H1 (cell line): ENCODE data around the gene GLP1R.

Experiments
- CEBPB ChIP-seq: IDR thresholded peaks from 2 replicates; pipeline ENCODE4 v1.6.1; 2012; ENCODE audit warnings: low read depth, low read length
- TF ChIP-seq, protein P1 (sequence below), 3 experiments: IDR thresholded peaks; 1 replicate in 2 of 3; 2 replicates in 1 of 3; pipeline versions ENCODE4 v1.5.1 to v1.6.1; 2011; ENCODE audit warnings: low read length in 3 of 3, mild to moderate bottlenecking in 3 of 3, inconsistent platforms in 2 of 3, low read depth in 1 of 3, moderate library complexity in 1 of 3; ENCODE audit not compliant: insufficient read depth in 1 of 3; ENCODE audit errors: control extremely low read depth in 1 of 3
- TF ChIP-seq, protein P2 (sequence below): IDR thresholded peaks from 2 replicates; pipeline ENCODE4 v1.6.1; 2012; ENCODE audit warnings: inconsistent platforms

DNA sequence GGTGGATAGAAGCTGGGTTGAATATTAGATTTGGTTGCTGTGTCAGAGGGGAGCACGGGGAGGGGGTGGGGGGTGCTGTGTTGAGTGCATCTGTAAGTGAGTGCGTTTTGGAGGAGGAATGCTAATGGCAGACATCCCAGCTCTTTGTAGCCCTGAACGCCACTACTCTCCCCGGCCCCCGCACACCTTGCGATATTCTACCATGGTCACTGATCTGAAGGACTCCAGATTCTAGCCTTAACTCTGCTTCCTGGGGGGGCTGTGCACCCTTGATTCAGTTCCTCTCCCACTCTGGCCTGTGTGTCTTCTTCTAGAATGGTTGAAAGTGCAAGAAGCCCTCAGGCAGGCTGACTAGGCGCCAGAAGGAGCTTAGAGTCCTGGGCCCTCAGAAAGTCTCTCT is 7.1 kb downstream of the GLP1R start:
- TF ChIP-seq, protein P1, sequence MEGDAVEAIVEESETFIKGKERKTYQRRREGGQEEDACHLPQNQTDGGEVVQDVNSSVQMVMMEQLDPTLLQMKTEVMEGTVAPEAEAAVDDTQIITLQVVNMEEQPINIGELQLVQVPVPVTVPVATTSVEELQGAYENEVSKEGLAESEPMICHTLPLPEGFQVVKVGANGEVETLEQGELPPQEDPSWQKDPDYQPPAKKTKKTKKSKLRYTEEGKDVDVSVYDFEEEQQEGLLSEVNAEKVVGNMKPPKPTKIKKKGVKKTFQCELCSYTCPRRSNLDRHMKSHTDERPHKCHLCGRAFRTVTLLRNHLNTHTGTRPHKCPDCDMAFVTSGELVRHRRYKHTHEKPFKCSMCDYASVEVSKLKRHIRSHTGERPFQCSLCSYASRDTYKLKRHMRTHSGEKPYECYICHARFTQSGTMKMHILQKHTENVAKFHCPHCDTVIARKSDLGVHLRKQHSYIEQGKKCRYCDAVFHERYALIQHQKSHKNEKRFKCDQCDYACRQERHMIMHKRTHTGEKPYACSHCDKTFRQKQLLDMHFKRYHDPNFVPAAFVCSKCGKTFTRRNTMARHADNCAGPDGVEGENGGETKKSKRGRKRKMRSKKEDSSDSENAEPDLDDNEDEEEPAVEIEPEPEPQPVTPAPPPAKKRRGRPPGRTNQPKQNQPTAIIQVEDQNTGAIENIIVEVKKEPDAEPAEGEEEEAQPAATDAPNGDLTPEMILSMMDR (IDR thresholded peaks at IDR 0.05; ENCODE audit: control extremely low read depth in 1 of 3, insufficient read depth in 1 of 3, low read depth in 1 of 3, low read length in 3 of 3) = no peak
- TF ChIP-seq, protein P2, sequence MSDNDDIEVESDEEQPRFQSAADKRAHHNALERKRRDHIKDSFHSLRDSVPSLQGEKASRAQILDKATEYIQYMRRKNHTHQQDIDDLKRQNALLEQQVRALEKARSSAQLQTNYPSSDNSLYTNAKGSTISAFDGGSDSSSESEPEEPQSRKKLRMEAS = no peak
- TF ChIP-seq CEBPB = no peak
